GM18508 (cell line): ENCODE measurements around the gene DOCK8.
"Not testable (repeated sequence)": the region's sequence is repeated elsewhere in the genome, so short reads cannot be mapped to it uniquely, and the experiment has no call there.

ENCODE experiments used
- ATAC-seq: cut with Tn5 transposase; IDR thresholded peaks from one replicate; pipeline ENCODE4 v1.9.1; 2021; ENCODE audit warnings: moderate number of reproducible peaks; ENCODE audit not compliant: insufficient read depth, unreplicated experiment

Gene DOCK8

GRCh38 chr9:214648-215493, at the start of gene DOCK8:
Gene DOCK8, plus strand, starts transcription at chr9:214865. Its CDS starts 112 bp downstream, at chr9:214977.
- ATAC-seq, result no peak

GRCh38 chr9:169757-170156, 44.9 kb upstream of the DOCK8 start:
- ATAC-seq, result not testable (repeated sequence)

GRCh38 chr9:178140-178825, 36.4 kb upstream of the DOCK8 start:
- ATAC-seq, result not testable (repeated sequence)

GRCh38 chr9:178970-179383, 35.7 kb upstream of the DOCK8 start, which contains the start of gene ZNG1A:
Gene ZNG1A, minus strand, starts transcription at chr9:179056. Its CDS starts 87 bp downstream, at chr9:178969.
- not testable (repeated sequence) for ATAC-seq

- ATAC-seq, result not testable (repeated sequence)
These were observed 15.1 kb upstream of the DOCK8 start for GRCh38 chr9:199601-200000.

GRCh38 chr9:206481-206880, 8.2 kb upstream of the DOCK8 start:
- ATAC-seq, result no peak

GRCh38 chr9:209143-209758, 5.4 kb upstream of the DOCK8 start:
- no peak for ATAC-seq

GRCh38 chr9:211036-211435, 3.6 kb upstream of the DOCK8 start:
- ATAC-seq, result no peak

- ATAC-seq, result no peak
These were observed 3.1 kb upstream of the DOCK8 start for GRCh38 chr9:211557-211956.

- no peak for ATAC-seq
These were observed 2.4 kb upstream of the DOCK8 start for GRCh38 chr9:212297-212696.

- ATAC-seq, result not testable (repeated sequence)
These were observed 764 bp upstream of the DOCK8 start for GRCh38 chr9:213901-214300.

- no peak for ATAC-seq
These were observed 366 bp upstream of the DOCK8 start for GRCh38 chr9:214351-214647.

GRCh38 chr9:215631-216155, 1.0 kb downstream of the DOCK8 start:
- ATAC-seq, result no peak

GRCh38 chr9:216866-217265, 2.2 kb downstream of the DOCK8 start:
- ATAC-seq, result no peak

- no peak for ATAC-seq
These were observed 3.3 kb downstream of the DOCK8 start for GRCh38 chr9:217950-218349.

- ATAC-seq, result not testable (repeated sequence)
These were observed 4.4 kb downstream of the DOCK8 start for GRCh38 chr9:219036-219435.

- ATAC-seq, result no peak
These were observed 5.2 kb downstream of the DOCK8 start for GRCh38 chr9:219670-220365.

- ATAC-seq, result no peak
These were observed 7.5 kb downstream of the DOCK8 start for GRCh38 chr9:221989-222776.

- ATAC-seq, result no peak
These were observed 8.5 kb downstream of the DOCK8 start for GRCh38 chr9:223152-223551.

- ATAC-seq, result no peak
These were observed 9.4 kb downstream of the DOCK8 start for GRCh38 chr9:224026-224425.
